GM12874 (cell line): ENCODE results near the gene CAMK1.

ENCODE experiments used
- TF ChIP-seq, protein P1 (sequence below): IDR thresholded peaks from 2 replicates; pipeline ENCODE4 v1.5.1; 2011; ENCODE audit warnings: low read depth, mild to moderate bottlenecking, control low read depth, low read length, moderate library complexity; ENCODE audit not compliant: insufficient read depth

CAMK1 gene

DNA sequence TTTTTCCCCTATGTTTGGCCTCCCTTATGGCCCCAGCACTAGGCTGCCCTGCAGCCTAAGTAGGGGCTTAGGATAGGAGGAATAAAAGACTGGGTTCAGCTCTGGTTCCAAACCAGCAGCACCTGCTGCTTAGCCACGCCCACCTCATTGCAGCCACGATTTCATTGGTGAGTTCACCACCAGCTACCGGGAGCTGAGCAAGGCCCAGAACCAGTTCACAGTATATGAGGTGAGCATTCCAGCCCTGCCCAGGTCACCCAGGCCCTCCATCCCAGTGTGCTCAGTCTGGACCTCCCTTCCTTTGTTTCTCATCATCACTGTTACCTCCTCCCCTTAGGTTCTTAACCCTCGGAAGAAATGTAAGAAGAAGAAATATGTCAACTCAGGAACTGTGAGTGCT, 54.6 kb downstream of the CAMK1 start:
- TF ChIP-seq, protein P1, sequence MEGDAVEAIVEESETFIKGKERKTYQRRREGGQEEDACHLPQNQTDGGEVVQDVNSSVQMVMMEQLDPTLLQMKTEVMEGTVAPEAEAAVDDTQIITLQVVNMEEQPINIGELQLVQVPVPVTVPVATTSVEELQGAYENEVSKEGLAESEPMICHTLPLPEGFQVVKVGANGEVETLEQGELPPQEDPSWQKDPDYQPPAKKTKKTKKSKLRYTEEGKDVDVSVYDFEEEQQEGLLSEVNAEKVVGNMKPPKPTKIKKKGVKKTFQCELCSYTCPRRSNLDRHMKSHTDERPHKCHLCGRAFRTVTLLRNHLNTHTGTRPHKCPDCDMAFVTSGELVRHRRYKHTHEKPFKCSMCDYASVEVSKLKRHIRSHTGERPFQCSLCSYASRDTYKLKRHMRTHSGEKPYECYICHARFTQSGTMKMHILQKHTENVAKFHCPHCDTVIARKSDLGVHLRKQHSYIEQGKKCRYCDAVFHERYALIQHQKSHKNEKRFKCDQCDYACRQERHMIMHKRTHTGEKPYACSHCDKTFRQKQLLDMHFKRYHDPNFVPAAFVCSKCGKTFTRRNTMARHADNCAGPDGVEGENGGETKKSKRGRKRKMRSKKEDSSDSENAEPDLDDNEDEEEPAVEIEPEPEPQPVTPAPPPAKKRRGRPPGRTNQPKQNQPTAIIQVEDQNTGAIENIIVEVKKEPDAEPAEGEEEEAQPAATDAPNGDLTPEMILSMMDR, result no peak

GRCh38 chr3:9713142-9713541, 56.6 kb downstream of the CAMK1 start:
- TF ChIP-seq, protein P1, result no peak

GRCh38 chr3:9712415-9712814, 57.3 kb downstream of the CAMK1 start:
- TF ChIP-seq, protein P1, result no peak

- TF ChIP-seq, protein P1, result no peak
Observed at GRCh38 chr3:9710174-9710739, 59.5 kb downstream of the CAMK1 start.
